AG09319 (cell line): ENCODE data around the gene VSX1.

Experiments used
- DNase-seq: peaks from one replicate; pipeline ENCODE4 v3.0.0-alpha.2; 2010; ENCODE audit warnings: low read depth; ENCODE audit errors: extremely low read depth
- TF ChIP-seq, protein P1 (sequence below): IDR thresholded peaks from 2 replicates; pipeline ENCODE4 v1.5.1; 2011; ENCODE audit warnings: low read depth, mild to moderate bottlenecking, inconsistent platforms, low read length, moderate library complexity

The VSX1 gene

DNA sequence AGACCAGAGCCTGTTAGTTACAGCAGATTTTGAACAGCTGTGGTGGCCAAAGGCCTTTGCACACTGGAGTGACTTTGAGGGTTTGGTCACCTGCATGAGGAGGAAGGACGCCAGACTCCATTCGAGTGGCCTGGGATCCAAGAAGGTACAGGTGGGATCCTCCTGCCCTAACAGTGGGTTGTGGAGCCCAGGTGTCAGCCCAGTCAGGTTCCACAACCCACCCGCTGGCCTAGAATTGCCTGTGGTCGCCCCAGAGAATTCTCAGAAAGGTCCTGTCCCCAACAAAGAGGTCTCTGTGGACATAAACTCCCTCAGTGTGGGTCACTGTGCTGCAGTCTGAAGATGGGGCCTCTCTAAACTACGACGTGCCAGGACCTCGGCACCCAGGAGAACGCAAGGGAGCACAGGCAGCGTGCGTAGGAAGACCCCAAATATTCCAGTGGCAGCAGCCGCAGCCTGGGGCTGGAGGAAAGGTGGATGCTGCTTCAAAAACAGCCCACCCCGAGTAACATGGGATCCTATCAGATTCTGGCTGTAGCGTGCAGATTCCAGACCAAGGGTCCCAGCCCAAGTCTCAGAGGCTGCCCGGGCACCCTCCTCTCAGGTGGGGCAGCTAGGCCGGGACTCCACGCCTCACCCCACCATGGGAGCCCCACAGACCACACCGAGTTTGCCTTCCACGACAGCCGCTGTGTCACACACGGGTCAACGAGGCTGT, 40.0 kb downstream of the VSX1 start:
- TF ChIP-seq, protein P1, sequence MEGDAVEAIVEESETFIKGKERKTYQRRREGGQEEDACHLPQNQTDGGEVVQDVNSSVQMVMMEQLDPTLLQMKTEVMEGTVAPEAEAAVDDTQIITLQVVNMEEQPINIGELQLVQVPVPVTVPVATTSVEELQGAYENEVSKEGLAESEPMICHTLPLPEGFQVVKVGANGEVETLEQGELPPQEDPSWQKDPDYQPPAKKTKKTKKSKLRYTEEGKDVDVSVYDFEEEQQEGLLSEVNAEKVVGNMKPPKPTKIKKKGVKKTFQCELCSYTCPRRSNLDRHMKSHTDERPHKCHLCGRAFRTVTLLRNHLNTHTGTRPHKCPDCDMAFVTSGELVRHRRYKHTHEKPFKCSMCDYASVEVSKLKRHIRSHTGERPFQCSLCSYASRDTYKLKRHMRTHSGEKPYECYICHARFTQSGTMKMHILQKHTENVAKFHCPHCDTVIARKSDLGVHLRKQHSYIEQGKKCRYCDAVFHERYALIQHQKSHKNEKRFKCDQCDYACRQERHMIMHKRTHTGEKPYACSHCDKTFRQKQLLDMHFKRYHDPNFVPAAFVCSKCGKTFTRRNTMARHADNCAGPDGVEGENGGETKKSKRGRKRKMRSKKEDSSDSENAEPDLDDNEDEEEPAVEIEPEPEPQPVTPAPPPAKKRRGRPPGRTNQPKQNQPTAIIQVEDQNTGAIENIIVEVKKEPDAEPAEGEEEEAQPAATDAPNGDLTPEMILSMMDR: no peak
- DNase-seq: no peak

DNA sequence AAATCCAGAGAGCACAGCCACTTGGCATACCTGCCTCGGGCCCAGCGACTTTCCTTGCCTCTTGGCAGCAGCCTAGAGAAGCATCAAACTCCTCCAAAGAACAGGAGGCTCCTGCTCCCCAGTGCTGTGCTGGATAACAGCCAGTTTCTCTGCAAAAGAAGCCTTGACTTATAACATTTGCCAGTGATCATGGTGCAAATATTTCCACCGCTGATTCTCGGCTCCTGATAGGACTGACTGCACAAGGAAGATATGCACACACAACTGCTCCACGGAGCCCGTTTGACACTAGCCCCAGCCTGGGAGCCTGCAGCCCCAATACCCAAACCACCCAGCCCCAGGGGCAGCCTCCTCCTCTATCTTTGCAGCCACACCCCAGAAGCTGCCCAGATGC, 41.5 kb downstream of the VSX1 start:
- TF ChIP-seq, protein P1: no peak
- DNase-seq: peak; percentile 22

DNA sequence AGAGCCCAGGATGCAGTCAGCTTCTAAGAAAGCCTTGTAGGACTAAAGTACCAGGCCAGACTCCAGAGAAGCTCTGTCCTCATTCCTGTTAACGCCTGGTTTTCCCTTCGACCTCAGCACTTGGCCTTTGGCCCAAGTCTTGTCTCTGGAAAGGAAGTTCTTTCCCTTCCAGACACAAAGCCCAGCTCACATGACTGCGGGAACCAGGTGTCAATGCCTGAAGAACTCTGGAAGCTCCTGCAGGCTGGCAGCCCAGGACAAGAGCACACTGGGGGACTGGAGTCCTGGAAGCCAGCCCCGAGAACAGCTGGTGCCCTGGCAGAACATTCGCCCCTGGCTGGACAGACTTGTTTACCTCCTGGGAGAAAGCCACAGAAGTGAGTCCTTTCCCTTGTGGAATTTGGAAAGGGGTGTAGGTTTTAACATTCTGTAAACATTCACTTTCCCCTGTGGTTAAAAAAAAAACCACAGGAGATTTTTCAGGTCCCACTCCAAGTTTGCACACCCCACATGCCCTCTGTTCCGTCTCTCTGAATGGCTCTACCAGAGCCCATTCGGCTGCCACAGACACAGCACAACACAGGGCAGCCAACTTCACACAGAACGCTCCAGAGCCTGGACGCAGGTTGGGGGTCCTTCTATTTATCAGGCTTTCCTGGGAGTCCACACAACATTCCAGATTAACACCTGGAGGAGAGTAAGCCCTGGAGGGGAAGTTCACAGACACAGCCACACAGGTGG, 42.1 kb downstream of the VSX1 start:
- DNase-seq: peak; percentile 34
- TF ChIP-seq, protein P1: no peak

DNA sequence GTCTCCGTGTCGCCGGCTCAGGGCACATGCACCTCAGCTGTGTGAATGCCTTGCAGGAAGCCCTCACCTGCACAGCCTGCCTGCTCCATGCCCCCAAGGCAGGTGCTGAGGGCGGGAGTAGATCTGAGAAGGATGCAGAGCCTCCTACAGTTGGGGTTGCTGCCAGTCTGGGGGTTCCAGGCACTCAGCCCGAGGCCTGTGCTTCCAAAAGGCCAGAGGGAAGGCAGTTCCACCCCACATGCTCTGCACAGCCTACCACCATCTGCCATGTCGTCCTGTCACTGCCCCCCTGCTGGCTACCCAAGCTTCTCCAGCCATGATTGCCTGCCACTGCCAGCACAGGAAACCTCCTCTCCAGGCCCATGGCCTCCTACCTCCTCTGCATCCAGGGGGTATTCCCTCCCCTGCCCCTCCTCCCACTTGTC, 43.3 kb downstream of the VSX1 start:
- TF ChIP-seq, protein P1: no peak
- DNase-seq: no peak

DNA sequence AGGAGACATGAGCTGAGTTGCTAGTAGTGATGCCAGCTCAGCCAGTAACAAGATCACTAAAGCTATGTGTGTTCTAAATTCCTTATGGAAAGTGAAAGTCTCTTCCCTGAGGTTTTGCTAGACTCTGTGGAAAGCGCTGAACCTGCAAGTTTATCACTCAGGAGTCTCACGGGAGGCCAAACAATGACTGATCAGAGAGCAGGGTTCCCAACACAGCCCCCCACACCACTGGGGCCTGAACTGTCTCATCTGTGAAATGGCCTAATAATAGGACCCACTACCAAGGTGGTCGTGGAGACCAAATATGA, 43.9 kb downstream of the VSX1 start:
- TF ChIP-seq, protein P1: no peak
- no peak for DNase-seq

DNA sequence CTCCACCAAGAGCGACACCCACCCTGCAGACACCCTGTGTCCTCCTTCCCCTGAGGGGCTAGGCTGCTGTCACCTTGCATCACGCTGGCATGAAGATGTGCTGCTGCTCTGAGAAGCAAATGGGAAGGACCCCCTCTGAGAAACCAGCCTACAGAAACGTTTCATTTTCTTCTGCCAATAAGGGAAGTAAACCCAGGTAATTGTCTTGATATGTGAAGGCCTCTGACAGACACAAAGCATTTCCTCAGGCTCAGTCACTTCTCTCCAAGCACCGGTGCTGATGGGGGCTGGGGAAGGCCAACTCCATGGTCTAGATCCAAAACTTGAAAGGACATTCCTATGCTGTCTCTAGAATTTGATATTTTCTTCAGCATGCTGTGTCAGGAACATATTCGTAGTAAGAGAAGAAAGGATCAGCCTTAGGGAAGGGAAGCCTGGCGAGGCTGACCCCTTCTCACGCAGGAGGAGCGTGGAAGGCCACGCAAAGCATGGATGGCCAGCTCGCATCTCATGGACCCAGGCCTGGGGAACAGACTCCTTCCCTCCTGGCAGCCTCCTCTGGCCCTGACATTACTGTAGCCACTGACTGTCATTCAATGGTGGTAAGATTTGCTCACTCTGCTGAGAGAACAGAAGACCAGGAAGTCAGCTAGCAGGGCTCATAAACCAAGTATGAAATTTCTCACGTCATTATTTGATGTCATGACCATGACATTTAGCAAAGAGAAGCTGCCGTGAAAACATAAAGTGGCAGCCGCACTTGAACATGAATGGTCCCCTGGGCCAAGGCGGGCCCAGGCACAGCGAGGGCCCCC, 44.4 kb downstream of the VSX1 start:
- TF ChIP-seq, protein P1: no peak
- no peak for DNase-seq
